ENCODE data around the gene EXOC6B. TPM values are rescaled to one million over a fixed set of nuclear protein-coding genes. Genes with fewer than 3 reads are reported as not detected.

The EXOC6B gene
- total and polyA plus RNA-seq, 9 of the 15 experiments (the other 6 are each of a cell fraction or from before 2014, with no cell fraction given), result 0.28 to 4.2 (median 2.0) TPM

DNA sequence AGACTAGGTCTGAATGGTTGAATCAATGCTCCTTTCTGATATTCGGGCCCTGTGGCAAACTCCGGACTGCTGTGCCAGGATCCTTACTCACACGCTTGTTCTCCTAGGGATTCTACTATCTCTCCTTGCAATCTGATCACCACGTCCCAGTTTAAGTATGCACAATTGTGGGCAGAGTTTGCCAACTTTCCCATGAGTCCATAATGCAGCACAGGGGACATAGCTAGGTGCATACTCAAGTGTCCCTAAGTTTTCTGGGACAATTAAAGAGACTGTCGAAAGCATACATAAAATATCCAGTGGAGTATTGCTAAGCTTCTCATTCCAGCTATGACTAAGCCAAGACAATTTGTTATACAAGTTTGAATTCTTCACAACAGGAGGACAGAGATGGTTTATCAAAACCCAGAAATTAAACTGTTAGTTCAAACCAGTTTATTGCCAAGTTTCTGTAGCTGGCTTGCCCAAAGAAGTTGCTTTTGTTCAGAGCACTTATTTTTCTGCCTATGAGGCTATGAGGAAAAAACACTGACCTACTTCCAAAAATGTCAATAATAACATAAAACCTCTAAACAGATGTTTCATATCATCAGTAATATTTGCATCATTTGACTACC lies 136.1 kb downstream of the EXOC6B start (continued):
- no peak for TF ChIP-seq KDM5B (IDR thresholded peaks at IDR 0.05; ENCODE audit: insufficient replicate concordance, low read depth, low read length)

DNA sequence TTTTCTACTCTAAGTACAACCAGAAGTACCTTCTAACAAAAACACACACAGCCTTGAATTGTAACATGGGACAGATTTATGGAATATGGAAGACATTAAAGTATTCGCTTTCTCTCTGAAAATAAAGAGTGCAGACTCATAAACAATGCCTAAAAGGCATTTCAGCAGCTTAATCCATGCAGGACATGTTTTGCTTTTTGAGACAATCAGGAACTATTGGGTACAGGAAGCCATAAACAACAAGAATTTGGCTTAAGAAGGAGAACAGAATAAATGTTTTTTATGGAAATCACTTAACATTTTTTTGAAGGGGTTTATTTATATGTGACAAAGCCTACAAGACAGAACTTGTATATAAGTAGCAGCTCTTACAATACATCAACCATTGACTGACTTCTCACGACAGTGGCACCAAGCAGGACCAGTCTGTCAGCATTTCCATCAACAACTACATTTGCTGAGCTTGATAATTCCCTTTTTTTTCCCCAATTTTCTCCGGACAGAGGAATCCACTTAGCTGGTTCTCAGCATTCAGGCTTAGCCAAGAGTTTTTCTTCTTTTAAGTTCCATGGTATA lies 140.1 kb downstream of the EXOC6B start:
- no peak for DNase-seq (ENCODE audit: extremely low read depth in 1 of 4, low spot score in 3 of 4)

DNA sequence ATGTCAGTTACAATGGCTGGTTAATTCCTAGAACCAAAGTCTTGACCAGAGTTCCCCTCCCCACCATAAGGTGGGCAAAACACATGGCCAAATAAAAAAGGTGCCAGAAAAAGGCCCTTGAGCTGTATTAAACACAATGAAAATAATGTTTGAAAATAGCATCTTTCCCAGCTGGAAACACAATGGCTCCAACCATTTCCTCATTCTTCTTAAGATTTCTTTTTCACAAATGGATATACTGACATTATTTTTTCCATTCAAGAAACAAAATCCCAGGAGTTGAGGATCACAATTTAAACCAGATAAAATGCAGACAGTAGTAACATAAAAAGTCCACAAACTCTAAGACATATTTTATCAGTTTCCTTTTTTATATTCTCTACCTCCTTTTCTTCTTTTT lies 143.8 kb downstream of the EXOC6B start:
- DNase-seq (ENCODE audit: extremely low read depth in 1 of 4, low spot score in 3 of 4) (no peak), FAIRE-seq (no peak), ATAC-seq (no peak)
- no peak overlapping the region for H3K4me3 ChIP-seq
- H3K4me2 ChIP-seq (ENCODE audit: insufficient read depth, low read length), result no peak overlapping the region
- H3K9me1 ChIP-seq (ENCODE audit: control insufficient read depth, insufficient read depth, low read length), result no peaks in the 10 kb centered on the region
- no peak overlapping the region for H2AFZ ChIP-seq (ENCODE audit: low read depth, low read length)
- H3K27me3 ChIP-seq (ENCODE audit: control insufficient read depth in 2 of 2, insufficient read depth in 2 of 2, low read length in 2 of 2), result no peaks in the 10 kb centered on the region; a peak in 1 of 5 replicates
- intact Hi-C loops (cut with micrococcal nuclease), result no loop called here
- H3K4me1 ChIP-seq (replicated peaks in 1 of 2; ENCODE audit: control insufficient read depth in 2 of 2, insufficient read depth in 2 of 2, low read length in 2 of 2), result no peaks in the 10 kb centered on the region
- in situ Hi-C loops (cut with MboI), result no loop called here
- H3K79me2 ChIP-seq (ENCODE audit: control insufficient read depth, insufficient read depth, low read length), result no peaks in the 10 kb centered on the region
- CTCF ChIA-PET (ENCODE audit: low intra/inter-chr PET ratio), result no interaction called here
- H3K9ac ChIP-seq (ENCODE audit: insufficient read depth in 1 of 2, low read depth in 2 of 2, low read length in 2 of 2), result no peak overlapping the region
- no peaks in the 10 kb centered on the region for H3K36me3 ChIP-seq (ENCODE audit: control insufficient read depth, insufficient read depth, low read length)
- H3K27ac ChIP-seq (ENCODE audit: extremely low read depth, low read depth, low read length), result no peak overlapping the region
- POLR2A ChIA-PET, result interaction anchor here (2.5 kb wide), 1 partner anchor 13 kb away, joined by 9 read pairs; no protein-coding TSS in a partner anchor
- no peaks in the 10 kb centered on the region for H4K20me1 ChIP-seq (replicated peaks; ENCODE audit: control insufficient read depth, insufficient read depth, low read length)
- BruUV-seq (replicated peaks), result no TSS peak
- no peaks in the 10 kb centered on the region for H3K9me3 ChIP-seq (replicated peaks; ENCODE audit: control insufficient read depth, insufficient read depth, low read depth, low read length)
- TF ChIP-seq PTRF (tag; IDR thresholded peaks at IDR 0.05), result no peak
- no peak for TF ChIP-seq CBX3 (IDR thresholded peaks at IDR 0.05; ENCODE audit: borderline replicate concordance in 1 of 2, low read length in 2 of 2)
- no peak for TF ChIP-seq ZNF668 (CRISPR knock-in tag; IDR thresholded peaks at IDR 0.05)
- TF ChIP-seq, protein P1, sequence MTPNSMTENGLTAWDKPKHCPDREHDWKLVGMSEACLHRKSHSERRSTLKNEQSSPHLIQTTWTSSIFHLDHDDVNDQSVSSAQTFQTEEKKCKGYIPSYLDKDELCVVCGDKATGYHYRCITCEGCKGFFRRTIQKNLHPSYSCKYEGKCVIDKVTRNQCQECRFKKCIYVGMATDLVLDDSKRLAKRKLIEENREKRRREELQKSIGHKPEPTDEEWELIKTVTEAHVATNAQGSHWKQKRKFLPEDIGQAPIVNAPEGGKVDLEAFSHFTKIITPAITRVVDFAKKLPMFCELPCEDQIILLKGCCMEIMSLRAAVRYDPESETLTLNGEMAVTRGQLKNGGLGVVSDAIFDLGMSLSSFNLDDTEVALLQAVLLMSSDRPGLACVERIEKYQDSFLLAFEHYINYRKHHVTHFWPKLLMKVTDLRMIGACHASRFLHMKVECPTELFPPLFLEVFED (CRISPR knock-in tag; conservative IDR thresholded peaks at IDR 0.05), result no peak
- TF ChIP-seq, protein P2, sequence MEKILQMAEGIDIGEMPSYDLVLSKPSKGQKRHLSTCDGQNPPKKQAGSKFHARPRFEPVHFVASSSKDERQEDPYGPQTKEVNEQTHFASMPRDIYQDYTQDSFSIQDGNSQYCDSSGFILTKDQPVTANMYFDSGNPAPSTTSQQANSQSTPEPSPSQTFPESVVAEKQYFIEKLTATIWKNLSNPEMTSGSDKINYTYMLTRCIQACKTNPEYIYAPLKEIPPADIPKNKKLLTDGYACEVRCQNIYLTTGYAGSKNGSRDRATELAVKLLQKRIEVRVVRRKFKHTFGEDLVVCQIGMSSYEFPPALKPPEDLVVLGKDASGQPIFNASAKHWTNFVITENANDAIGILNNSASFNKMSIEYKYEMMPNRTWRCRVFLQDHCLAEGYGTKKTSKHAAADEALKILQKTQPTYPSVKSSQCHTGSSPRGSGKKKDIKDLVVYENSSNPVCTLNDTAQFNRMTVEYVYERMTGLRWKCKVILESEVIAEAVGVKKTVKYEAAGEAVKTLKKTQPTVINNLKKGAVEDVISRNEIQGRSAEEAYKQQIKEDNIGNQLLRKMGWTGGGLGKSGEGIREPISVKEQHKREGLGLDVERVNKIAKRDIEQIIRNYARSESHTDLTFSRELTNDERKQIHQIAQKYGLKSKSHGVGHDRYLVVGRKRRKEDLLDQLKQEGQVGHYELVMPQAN (IDR thresholded peaks at IDR 0.05; ENCODE audit: borderline replicate concordance), result no peak
- no peak for TF ChIP-seq IFI16 (CRISPR knock-in tag; IDR thresholded peaks at IDR 0.05)
- TF ChIP-seq GATAD2B (IDR thresholded peaks at IDR 0.05; ENCODE audit: borderline replicate concordance), result no peak
- no peak for TF ChIP-seq LCOR (CRISPR knock-in tag; IDR thresholded peaks at IDR 0.05)

More for the DNA sequence above, 140.1 kb downstream of the EXOC6B start:
- intact Hi-C loops (cut with micrococcal nuclease) (no loop called here), in situ Hi-C loops (cut with MboI) (no loop called here)
- Histone ChIP-seq H3K4me3 (no peak overlapping the region), H3K9me1 (ENCODE audit: control insufficient read depth, insufficient read depth, low read length) (no peaks in the 10 kb centered on the region), H3K9me3 (replicated peaks; ENCODE audit: control insufficient read depth, insufficient read depth, low read depth, low read length) (no peaks in the 10 kb centered on the region), H3K79me2 (ENCODE audit: control insufficient read depth, insufficient read depth, low read length) (no peaks in the 10 kb centered on the region), H3K27ac (ENCODE audit: extremely low read depth, low read depth, low read length) (no peak overlapping the region), H3K4me1 (replicated peaks in 1 of 2; ENCODE audit: control insufficient read depth in 2 of 2, insufficient read depth in 2 of 2, low read length in 2 of 2) (no peaks in the 10 kb centered on the region), H3K27me3 (ENCODE audit: control insufficient read depth in 2 of 2, insufficient read depth in 2 of 2, low read length in 2 of 2) (no peaks in the 10 kb centered on the region; a peak in 1 of 5 replicates), H3K36me3 (ENCODE audit: control insufficient read depth, insufficient read depth, low read length) (no peaks in the 10 kb centered on the region), H4K20me1 (replicated peaks; ENCODE audit: control insufficient read depth, insufficient read depth, low read length) (no peaks in the 10 kb centered on the region), H3K9ac (ENCODE audit: insufficient read depth in 1 of 2, low read depth in 2 of 2, low read length in 2 of 2) (no peak overlapping the region), H2AFZ (ENCODE audit: low read depth, low read length) (no peak overlapping the region), H3K4me2 (ENCODE audit: insufficient read depth, low read length) (no peak overlapping the region)
- ATAC-seq (no peak), FAIRE-seq (no peak)
- CTCF ChIA-PET (ENCODE audit: low intra/inter-chr PET ratio), result no interaction called here
- 0% methylated on average over 3 of the region's 3 CpGs for WGBS (ENCODE audit: insufficient coverage, low coverage, missing lambda C conversion rate)
- no TSS peak for BruUV-seq (replicated peaks)
- POLR2A ChIA-PET, result no interaction called here
- TF ChIP-seq ZBTB8A (IDR thresholded peaks at IDR 0.05; ENCODE audit: partially characterized antibody), result no peak
- TF ChIP-seq TSC22D4 (tag; IDR thresholded peaks at IDR 0.05), result no peak

All from K562 (cell line).